Fibroblast of lung (primary cell): ENCODE measurements around the gene KRT7.

Experiments used
- EZH2 ChIP-seq: IDR thresholded peaks from 2 replicates; pipeline ENCODE4 v1.5.1; 2012; ENCODE audit warnings: low read length, control low read depth, mild to moderate bottlenecking; ENCODE audit errors: missing control alignments
- TF ChIP-seq, protein P1 (sequence below), 2 donors: IDR thresholded peaks in 1 of 2; conservative IDR thresholded peaks in 1 of 2; 1 replicate in 1 of 2; 2 replicates in 1 of 2; pipeline ENCODE4 v1.5.1; 2011 to 2012; ENCODE audit warnings: low read length in 2 of 2, control low read depth in 1 of 2, inconsistent platforms in 1 of 2, low read depth in 1 of 2, mild to moderate bottlenecking in 1 of 2

DNA sequence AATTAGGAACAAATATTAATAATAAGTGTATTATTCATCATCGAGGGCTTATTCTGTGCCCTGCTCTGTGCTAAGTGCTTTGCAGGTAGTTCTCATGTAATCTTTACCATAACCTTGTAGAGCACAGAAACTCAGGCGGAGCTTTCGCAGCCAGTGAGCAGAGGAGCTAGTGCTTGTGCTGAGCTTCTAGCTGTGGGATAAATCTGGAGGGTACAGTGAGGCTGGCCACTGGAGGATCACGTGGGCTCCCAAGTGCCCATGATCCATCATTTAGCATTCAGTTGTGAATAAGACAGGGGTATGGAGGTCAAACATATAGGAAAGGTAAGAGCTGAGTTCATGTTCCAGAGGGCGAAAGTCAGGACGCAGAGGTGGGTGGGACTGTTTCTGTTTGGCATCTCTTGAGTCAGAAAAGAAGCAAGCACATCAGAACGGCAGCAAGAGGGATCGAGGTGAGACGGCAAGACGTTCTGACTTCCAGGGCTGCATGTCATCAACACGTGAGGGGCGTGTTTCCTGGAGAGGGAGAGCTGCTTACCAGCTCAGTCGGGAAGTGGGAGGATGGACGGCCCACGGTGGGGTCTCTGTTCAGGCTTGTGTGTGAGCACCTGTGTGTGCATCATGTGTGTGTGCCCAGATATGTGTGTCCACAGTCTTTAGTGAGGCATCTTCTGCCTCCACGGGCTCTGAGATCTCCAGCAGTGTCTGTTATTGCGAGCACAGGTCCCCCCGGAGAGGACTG is 24.4 kb upstream of the KRT7 start:
- TF ChIP-seq, protein P1, sequence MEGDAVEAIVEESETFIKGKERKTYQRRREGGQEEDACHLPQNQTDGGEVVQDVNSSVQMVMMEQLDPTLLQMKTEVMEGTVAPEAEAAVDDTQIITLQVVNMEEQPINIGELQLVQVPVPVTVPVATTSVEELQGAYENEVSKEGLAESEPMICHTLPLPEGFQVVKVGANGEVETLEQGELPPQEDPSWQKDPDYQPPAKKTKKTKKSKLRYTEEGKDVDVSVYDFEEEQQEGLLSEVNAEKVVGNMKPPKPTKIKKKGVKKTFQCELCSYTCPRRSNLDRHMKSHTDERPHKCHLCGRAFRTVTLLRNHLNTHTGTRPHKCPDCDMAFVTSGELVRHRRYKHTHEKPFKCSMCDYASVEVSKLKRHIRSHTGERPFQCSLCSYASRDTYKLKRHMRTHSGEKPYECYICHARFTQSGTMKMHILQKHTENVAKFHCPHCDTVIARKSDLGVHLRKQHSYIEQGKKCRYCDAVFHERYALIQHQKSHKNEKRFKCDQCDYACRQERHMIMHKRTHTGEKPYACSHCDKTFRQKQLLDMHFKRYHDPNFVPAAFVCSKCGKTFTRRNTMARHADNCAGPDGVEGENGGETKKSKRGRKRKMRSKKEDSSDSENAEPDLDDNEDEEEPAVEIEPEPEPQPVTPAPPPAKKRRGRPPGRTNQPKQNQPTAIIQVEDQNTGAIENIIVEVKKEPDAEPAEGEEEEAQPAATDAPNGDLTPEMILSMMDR (conservative IDR thresholded peaks at IDR 0.05 in 1 of 2, IDR thresholded peaks at IDR 0.05 in 1 of 2; ENCODE audit: low read depth in 1 of 2, low read length in 2 of 2), result no peak
- TF ChIP-seq EZH2, result no peak
